Amniotic stem cell (primary cell): ENCODE data around the gene PRAMEF12.
"Not testable (repeated sequence)": the region's sequence is repeated elsewhere in the genome, so short reads cannot be mapped to it uniquely, and the experiment has no call there.

ENCODE experiments used
- DNase-seq: peaks from one replicate; lab custom pipeline; 2025; lab: John Stamatoyannopoulos, UW

The PRAMEF12 gene

GRCh38 chr1:12773438-12773837, at the start of gene PRAMEF12:
Gene PRAMEF12 (plus strand): TSS chr1:12773738. CDS start chr1:12774868, 1,130 bp downstream.
- no peak for DNase-seq

- DNase-seq, result no peak
Measured at GRCh38 chr1:12728391-12728790, 45.1 kb upstream of the PRAMEF12 start.

DNA sequence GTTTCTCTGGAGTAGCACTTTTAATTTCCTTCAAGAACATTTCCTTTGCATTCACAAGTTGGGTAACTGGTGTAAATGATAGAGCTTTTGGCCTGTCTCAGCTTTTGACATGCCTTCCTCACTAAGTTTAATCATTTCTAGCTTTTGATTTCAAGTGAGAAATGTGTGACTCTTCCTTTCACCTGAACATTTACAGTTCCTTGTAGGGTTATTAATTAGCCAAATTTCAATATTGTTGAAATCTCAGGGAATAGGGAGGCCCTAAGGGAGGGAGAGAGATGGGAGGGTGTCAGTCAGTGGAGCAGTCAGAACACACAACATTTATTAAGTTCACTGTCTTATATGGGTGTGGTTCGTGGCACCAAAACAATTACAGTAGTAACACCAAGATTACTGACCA, 43.4 kb upstream of the PRAMEF12 start:
- no peak for DNase-seq

DNA sequence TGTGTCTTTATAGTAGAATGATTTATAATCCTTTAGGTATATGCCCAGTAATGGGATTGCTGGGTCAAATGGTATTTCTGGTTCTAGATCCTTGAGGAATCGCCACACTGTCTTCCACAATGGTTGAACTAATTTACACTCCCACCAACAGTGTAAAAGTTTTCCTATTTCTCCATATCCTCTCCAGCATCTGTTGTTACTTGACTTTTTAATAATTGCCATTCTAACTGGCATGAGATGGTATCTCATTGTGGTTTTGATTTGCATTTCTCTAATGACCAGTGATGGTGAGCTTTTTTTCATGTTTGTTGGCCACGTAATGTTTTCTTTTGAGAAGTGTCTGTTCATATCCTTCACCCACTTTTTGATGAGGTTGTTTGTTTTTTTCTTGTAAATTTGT, 42.5 kb upstream of the PRAMEF12 start:
- not testable (repeated sequence) for DNase-seq

DNA sequence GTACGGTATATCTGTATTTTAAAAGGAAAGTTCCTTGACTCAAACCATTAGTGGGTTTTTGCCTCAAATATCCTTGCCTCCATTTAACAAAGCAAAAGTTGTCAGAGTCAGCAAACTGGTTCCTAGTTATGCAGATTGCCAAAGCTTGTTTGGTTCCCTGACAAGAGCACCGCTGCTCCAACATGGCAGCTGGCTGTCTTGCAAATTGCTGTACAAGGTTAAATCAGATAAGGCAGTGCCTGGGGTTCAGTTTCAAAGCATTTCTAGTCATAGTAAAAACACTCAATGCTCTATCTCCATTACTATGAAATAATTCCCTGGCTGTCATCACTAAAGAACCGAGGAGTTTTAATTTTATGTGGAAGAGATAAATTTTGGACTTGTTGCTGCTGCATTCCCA, 38.9 kb upstream of the PRAMEF12 start:
- DNase-seq, result no peak

DNA sequence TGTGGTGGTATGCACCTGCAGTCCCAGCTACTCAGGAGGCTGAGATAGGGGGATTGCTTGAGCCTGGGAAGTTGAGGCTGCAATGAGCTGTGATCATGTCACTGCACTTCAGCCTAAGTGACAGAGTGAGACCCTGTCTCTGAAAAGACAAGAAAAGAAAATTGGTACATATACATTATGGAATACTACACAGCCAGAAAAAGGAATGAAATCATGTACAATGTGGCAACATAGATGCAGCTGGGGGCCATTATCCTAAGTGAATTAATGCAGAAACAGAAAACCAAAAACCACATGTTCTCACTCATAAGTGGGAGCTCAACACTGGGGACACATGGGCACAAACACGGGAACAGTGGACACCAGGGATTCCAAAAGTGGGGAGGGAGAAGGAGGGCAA, 34.6 kb upstream of the PRAMEF12 start:
- DNase-seq, result no peak

GRCh38 chr1:12739613-12740012, 33.9 kb upstream of the PRAMEF12 start:
- no peak for DNase-seq

DNA sequence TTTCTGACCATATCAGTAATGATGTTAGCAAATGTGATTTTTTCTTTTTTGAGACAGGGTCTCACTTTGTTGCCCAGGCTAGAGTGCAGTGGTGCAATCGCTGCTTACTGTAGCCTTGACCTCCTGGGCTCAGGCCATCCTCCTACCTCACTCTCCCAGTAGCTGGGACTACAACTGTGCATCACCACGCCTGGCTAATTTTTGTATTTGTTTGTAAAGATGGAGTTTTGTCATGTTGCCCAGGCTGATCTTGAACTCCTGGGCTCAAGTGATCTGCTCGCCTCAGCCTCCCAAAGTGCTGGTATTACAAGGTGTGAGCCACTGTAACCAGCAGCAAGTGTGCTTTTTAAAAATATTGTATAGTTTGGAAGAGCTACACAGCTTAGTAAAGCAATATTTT, 31.6 kb upstream of the PRAMEF12 start:
- no peak for DNase-seq

DNA sequence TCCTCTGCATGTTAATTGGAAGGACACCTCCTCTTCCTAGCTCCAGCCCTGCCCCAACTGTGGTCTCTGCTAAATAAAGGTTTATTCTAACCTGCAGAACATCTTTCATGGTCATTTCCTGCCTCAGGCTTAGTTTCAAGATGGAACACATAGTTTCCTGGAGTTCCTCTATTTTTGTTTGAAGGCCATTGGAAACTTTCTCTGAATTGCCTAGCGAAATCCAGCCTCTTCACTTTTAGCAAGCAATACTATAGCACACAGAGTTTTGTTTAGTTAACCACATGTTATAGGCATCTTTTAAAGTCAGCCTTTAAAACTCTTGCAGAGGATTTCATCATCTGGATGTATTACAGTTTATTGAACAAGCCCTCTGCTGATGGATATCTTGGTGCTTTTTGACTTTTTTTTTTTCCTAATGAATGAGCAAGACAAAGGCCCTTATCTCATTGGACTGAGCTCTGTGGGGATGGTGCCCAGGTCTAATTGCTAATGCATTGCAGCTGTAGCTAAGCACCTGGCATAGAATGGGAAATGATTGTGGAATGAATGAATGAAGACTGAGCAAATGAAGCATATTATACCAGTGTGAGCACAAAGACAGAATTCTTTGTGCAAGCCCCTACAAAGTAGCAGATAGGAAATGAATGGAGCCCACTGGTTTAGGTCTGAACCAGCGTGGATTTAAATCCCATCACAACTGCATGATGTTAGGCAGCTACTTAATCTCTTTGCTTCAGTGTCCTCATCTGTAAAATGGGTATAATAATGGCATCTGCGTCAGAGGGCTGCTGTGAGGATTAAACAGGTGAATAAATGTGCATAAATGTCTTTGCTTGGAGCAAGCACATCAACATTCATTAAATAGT, 28.2 kb upstream of the PRAMEF12 start:
- DNase-seq, result no peak

- no peak for DNase-seq
Measured at GRCh38 chr1:12745992-12746323, 27.6 kb upstream of the PRAMEF12 start, which contains the start of gene CFAP107. Gene CFAP107 (plus strand): TSS chr1:12746200. CDS start chr1:12746431, 231 bp downstream.

GRCh38 chr1:12748778-12749355, 24.7 kb upstream of the PRAMEF12 start:
- DNase-seq, result no peak

DNA sequence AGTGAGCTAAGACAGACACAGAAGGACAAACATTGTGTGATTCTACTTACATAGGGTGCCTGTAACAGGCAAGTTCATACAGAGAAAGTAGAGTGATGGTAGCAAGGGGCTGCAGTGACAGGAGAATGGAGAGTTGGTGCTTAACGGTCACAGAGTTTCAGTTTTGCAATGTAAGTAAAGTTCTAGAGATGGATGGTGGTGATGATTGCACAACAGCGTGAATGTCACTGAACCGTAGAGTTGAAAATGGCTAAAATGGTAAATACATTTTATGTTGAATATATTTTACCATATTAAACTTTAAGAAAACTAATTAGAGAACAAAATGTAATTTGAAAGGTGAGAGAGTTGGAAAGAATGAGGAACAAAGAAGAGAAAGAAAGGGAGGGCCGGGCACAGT, 18.8 kb upstream of the PRAMEF12 start:
- no peak for DNase-seq

DNA sequence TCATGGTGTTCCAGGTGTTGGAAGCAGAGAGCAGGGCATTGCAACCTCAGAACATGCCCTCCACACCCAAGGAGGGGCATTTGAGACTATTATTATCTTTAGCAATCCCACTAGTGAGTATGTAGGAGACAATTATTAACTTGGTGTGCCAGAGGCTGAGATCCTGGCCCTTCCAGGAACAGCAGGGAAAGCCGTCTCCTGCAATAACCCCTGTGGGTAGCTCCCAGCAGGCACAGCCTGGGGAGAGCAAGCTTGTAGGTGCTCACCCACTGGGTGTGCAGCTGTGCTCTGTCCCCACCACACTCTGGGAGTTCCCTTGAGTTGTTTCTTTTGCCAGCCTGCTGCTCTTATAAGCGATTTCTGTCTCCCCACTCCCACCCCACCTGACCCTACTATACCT, 17.3 kb upstream of the PRAMEF12 start:
- DNase-seq, result no peak

- DNase-seq, result no peak
Measured at GRCh38 chr1:12756768-12757413, 16.6 kb upstream of the PRAMEF12 start.

DNA sequence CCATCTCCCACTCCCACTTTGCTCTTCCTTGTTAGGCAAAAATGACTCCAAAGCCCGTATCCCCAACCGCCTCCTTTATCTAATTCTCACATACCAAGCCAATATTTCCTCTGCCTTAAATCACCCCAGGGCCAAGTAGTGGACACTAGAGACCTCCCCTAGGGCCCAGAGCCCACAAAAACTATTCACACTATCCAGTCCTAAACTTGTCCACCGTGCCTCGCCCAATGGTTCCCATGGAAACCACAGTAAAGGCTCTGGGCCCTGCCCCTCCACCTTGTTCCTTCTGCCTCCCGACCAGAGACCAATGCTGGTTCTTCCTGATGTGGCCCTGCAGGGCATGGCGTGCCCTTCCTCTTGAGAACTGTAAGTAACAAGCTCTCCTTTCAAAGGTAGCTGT, 15.7 kb upstream of the PRAMEF12 start:
- no peak for DNase-seq

DNA sequence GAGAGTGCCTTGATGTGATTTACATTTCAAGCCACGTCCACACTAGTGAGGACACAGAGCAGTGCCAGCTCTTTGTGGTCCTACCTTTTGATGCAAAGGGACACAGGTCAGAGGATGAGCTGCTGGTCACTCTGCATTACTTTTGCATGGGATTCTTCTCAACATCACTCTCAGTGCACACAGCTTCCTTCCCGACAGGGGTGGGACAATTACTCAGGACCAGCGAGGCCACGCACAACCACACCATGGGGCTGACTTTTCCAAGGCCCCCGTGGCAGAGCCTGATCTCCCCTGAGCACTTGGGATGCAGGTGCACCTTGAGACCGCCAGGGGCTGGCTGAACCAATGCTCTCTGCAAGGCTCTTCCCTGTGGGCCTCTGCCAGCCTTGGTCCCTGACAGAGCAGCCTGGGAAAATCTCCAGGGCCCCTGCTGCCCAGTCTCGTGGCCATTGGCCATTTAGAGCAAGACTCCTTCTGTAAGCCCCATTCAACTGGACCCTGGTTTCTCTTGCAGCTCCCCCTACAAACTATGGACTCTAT, 13.2 kb upstream of the PRAMEF12 start:
- no peak for DNase-seq

DNA sequence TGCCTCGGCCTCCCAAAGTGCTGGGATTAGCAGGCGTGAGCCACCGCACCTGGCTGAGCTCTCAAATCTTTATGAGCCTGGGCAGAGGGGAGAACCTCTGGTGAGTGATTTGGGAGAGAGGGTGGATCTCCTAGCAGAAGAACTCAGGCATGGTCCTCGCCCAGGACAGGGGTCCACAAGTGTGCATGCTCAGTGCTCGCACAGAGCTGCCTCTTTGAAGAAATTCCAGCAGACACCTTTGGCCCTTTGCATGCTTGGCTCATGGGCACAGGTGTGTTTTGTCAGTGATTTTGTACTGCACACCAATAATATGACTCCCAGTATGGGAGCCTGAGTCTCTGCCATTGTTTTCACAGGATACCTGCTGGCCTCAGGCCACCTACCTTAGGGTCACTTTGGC, 11.8 kb upstream of the PRAMEF12 start:
- DNase-seq, result no peak

DNA sequence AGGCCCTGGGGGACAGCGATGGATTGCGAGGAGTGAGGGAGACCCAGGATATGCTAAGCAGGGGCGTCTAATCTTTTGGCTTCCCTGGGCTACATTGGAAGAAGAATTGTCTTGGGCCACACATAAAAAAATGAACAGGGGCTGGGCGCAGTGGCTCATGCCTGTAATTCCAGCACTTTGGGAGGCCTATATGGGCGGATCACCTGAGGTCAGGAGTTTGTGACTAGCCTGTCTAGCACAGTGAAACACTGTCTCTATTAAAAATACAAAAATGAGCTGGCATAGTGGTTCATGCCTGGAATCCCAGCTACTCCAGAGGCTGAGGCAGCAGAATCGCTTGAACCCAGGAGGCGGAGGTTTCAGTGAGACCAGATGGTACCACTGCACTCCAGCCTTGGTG, 10.8 kb upstream of the PRAMEF12 start:
- no peak for DNase-seq

GRCh38 chr1:12763479-12763878, 10.1 kb upstream of the PRAMEF12 start:
- DNase-seq, result no peak

GRCh38 chr1:12764016-12764415, 9.5 kb upstream of the PRAMEF12 start:
- DNase-seq, result no peak

GRCh38 chr1:12769031-12769430, 4.5 kb upstream of the PRAMEF12 start:
- DNase-seq, result no peak

- DNase-seq, result no peak
Measured at GRCh38 chr1:12769976-12770505, 3.5 kb upstream of the PRAMEF12 start.

DNA sequence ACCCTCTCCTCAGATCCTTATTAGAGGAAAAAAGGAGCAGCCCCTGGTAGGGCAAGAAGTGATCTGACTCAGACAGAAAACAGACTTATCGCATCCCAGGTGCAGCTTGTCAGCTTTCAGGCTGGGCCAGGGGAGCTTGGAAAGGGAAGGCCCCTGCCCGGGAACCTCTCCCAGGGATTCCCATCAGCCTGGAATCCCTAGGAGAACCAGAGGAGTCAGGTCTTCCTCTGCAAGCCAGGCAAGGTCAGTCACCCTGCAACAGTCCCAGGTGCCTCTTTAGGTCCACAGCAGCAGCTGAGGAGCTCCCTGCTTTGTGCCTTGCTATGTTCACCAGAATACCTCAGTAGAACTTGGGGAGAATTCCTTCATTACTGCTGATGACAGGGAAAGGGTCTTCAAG, 2.9 kb upstream of the PRAMEF12 start:
- no peak for DNase-seq
